ENCODE measurements around the gene AQP12B. TPM values are rescaled to one million over a fixed set of nuclear protein-coding genes. Genes with fewer than 3 reads are reported as not detected.

The AQP12B gene
- total RNA-seq, 1 donor from 2014 or later: not detected

GRCh38 chr2:240648155-240648649, 34.5 kb downstream of the AQP12B start:
- intact Hi-C loops (cut with micrococcal nuclease): no loop called here
- no peak overlapping the region for H3K27ac Mint-ChIP-seq
- no peak for DNase-seq
- peaks cover 26% of the 10 kb centered on the region for H3K27me3 Mint-ChIP-seq
- H3K4me1 Mint-ChIP-seq: peaks cover 8% of the 10 kb centered on the region
- no peaks in the 10 kb centered on the region for H3K36me3 Mint-ChIP-seq (ENCODE audit: low read depth)
- H3K9me3 Mint-ChIP-seq: no peaks in the 10 kb centered on the region
- H3K4me3 Mint-ChIP-seq: no peak overlapping the region

DNA sequence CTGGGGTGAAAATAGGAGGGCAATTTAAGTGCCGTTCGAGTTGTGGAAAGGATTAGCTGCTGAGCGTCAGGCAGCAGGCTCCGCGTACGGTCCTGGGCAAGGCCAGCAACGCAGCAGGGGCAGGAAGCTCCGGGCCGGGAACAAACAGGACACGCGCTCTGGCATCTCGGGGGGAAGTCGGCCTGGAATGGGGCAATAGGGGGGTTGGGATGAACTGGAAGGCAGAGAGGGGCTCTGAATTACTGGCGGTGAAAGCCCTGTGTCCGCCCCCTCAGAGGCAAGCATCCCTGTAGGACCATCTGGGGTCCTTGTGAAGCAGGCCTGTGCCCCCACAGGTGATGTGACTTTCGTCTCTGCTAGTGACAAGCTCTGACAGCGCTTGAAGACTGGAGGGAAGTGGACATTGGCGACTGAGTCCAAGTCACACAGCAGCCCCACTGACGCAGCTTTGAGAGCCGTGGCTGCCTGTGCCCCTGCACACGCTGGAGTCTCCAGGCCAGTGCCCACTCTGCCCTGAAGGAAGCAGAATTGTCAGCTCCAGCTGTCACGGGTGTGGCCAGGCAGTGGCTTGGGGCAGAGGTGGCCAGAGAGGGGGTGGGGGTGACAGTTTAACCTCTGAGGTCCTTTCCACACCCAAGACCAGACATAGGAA, 35.1 kb downstream of the AQP12B start:
- no peak overlapping the region for H3K27ac Mint-ChIP-seq
- no peak overlapping the region for H3K4me3 Mint-ChIP-seq
- H3K9me3 Mint-ChIP-seq: no peaks in the 10 kb centered on the region
- intact Hi-C loops (cut with micrococcal nuclease): no loop called here
- no peak for DNase-seq
- H3K4me1 Mint-ChIP-seq: peaks cover 8% of the 10 kb centered on the region
- H3K27me3 Mint-ChIP-seq: peaks cover 24% of the 10 kb centered on the region
- no peaks in the 10 kb centered on the region for H3K36me3 Mint-ChIP-seq (ENCODE audit: low read depth)

GRCh38 chr2:240646900-240647502, 35.7 kb downstream of the AQP12B start:
- DNase-seq: no peak
- H3K9me3 Mint-ChIP-seq: no peaks in the 10 kb centered on the region
- peaks cover 8% of the 10 kb centered on the region for H3K4me1 Mint-ChIP-seq
- H3K27ac Mint-ChIP-seq: no peak overlapping the region
- H3K36me3 Mint-ChIP-seq (ENCODE audit: low read depth): no peaks in the 10 kb centered on the region
- H3K27me3 Mint-ChIP-seq: peaks cover 22% of the 10 kb centered on the region
- intact Hi-C loops (cut with micrococcal nuclease): no loop called here
- H3K4me3 Mint-ChIP-seq: no peak overlapping the region

GRCh38 chr2:240646176-240646899, 36.3 kb downstream of the AQP12B start:
- Mint-ChIP-seq H3K4me3 (peak overlapping the region; percentile 15), H3K27ac (no peak overlapping the region), H3K27me3 (peaks cover 19% of the 10 kb centered on the region), H3K9me3 (no peaks in the 10 kb centered on the region), H3K4me1 (peaks cover 8% of the 10 kb centered on the region), H3K36me3 (ENCODE audit: low read depth) (no peaks in the 10 kb centered on the region)
- intact Hi-C loops (cut with micrococcal nuclease): no loop called here
- peak; percentile 67 for DNase-seq

GRCh38 chr2:240645801-240646175, 36.9 kb downstream of the AQP12B start:
- intact Hi-C loops (cut with micrococcal nuclease): no loop called here
- no peaks in the 10 kb centered on the region for H3K36me3 Mint-ChIP-seq (ENCODE audit: low read depth)
- H3K4me3 Mint-ChIP-seq: peak overlapping the region; percentile 15
- no peak for DNase-seq
- no peaks in the 10 kb centered on the region for H3K9me3 Mint-ChIP-seq
- H3K4me1 Mint-ChIP-seq: peaks cover 8% of the 10 kb centered on the region
- H3K27ac Mint-ChIP-seq: no peak overlapping the region
- H3K27me3 Mint-ChIP-seq: peaks cover 17% of the 10 kb centered on the region

GRCh38 chr2:240645346-240645745, 37.3 kb downstream of the AQP12B start:
- H3K4me3 Mint-ChIP-seq: no peak overlapping the region
- H3K9me3 Mint-ChIP-seq: no peaks in the 10 kb centered on the region
- H3K4me1 Mint-ChIP-seq: peaks cover 8% of the 10 kb centered on the region
- DNase-seq: no peak
- peaks cover 15% of the 10 kb centered on the region for H3K27me3 Mint-ChIP-seq
- H3K36me3 Mint-ChIP-seq (ENCODE audit: low read depth): no peaks in the 10 kb centered on the region
- no peak overlapping the region for H3K27ac Mint-ChIP-seq
- intact Hi-C loops (cut with micrococcal nuclease): no loop called here

DNA sequence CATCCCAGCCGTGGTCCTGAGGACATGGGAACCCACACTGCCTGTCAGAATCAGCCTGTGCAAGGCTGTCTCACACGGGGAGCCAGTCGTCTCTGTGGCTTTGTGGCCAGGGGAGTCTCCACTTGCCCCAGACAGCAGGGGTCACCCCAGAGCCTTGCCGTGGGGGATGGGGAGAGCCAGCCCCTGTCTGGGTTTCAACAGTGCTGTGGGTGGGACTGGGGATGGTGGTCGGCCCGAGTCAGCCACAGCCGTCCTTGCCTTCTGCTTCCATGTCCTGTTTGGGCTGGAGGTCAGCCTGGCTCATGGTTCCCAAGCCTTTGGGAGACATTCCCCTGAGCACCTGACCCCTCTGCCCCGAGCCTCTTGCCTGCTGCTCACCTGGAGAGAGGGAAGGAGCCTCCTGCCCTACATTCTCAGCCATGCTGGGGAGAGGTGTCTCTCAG, 37.8 kb downstream of the AQP12B start:
- no peak for DNase-seq
- peaks cover 8% of the 10 kb centered on the region for H3K4me1 Mint-ChIP-seq
- H3K27me3 Mint-ChIP-seq: peaks cover 13% of the 10 kb centered on the region
- no peak overlapping the region for H3K4me3 Mint-ChIP-seq
- intact Hi-C loops (cut with micrococcal nuclease): no loop called here
- H3K9me3 Mint-ChIP-seq: no peaks in the 10 kb centered on the region
- H3K36me3 Mint-ChIP-seq (ENCODE audit: low read depth): no peaks in the 10 kb centered on the region
- H3K27ac Mint-ChIP-seq: no peak overlapping the region

DNA sequence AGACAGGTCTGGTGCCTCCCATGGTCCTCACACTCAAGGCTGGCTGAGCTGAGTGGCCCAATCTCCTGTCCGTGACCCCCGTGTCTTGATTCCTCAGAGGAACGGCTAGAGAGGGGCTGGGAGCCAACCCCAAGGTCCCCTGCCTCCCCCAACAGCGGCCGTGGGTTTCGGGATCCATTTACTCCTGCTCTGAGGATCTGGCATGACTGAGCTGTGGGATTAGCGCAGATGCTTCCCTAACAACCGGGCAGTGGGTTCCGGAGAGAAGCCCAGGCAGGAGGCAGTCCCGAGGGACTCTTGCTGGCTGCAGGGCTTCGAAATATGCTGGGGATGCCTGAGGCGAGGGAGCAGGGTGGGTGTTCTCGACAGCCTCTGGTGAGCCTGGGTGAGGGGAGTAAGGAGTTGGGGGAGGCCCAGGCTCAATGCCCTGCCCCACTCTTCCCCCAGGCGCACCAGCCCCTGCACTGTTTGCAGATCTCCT, 38.5 kb downstream of the AQP12B start:
- H3K36me3 Mint-ChIP-seq (ENCODE audit: low read depth): no peaks in the 10 kb centered on the region
- H3K4me1 Mint-ChIP-seq: peaks cover 8% of the 10 kb centered on the region
- H3K9me3 Mint-ChIP-seq: no peaks in the 10 kb centered on the region
- no peak for DNase-seq
- peaks cover 9% of the 10 kb centered on the region for H3K27me3 Mint-ChIP-seq
- no peak overlapping the region for H3K27ac Mint-ChIP-seq
- intact Hi-C loops (cut with micrococcal nuclease): no loop called here
- H3K4me3 Mint-ChIP-seq: no peak overlapping the region

GRCh38 chr2:240643811-240644150, 38.9 kb downstream of the AQP12B start:
- no peak for DNase-seq
- Mint-ChIP-seq H3K9me3 (no peaks in the 10 kb centered on the region), H3K36me3 (ENCODE audit: low read depth) (peaks cover 2% of the 10 kb centered on the region), H3K4me3 (no peak overlapping the region), H3K27ac (no peak overlapping the region), H3K27me3 (peaks cover 5% of the 10 kb centered on the region), H3K4me1 (peaks cover 8% of the 10 kb centered on the region)
- intact Hi-C loops (cut with micrococcal nuclease): no loop called here

- peaks cover 2% of the 10 kb centered on the region for H3K27me3 Mint-ChIP-seq
- H3K4me3 Mint-ChIP-seq: no peak overlapping the region
- peaks cover 5% of the 10 kb centered on the region for H3K4me1 Mint-ChIP-seq
- no peak for DNase-seq
- intact Hi-C loops (cut with micrococcal nuclease): no loop called here
- no peaks in the 10 kb centered on the region for H3K9me3 Mint-ChIP-seq
- no peak overlapping the region for H3K27ac Mint-ChIP-seq
- peaks cover 2% of the 10 kb centered on the region for H3K36me3 Mint-ChIP-seq (ENCODE audit: low read depth)
These were observed 39.4 kb downstream of the AQP12B start for GRCh38 chr2:240643093-240643810.

- Mint-ChIP-seq H3K9me3 (no peaks in the 10 kb centered on the region), H3K4me1 (peaks cover 5% of the 10 kb centered on the region), H3K4me3 (no peak overlapping the region), H3K27ac (no peak overlapping the region), H3K36me3 (ENCODE audit: low read depth) (peaks cover 2% of the 10 kb centered on the region), H3K27me3 (peaks cover 2% of the 10 kb centered on the region)
- no peak for DNase-seq
- intact Hi-C loops (cut with micrococcal nuclease): no loop called here
These were observed 39.9 kb downstream of the AQP12B start for GRCh38 chr2:240642806-240643092.

DNA sequence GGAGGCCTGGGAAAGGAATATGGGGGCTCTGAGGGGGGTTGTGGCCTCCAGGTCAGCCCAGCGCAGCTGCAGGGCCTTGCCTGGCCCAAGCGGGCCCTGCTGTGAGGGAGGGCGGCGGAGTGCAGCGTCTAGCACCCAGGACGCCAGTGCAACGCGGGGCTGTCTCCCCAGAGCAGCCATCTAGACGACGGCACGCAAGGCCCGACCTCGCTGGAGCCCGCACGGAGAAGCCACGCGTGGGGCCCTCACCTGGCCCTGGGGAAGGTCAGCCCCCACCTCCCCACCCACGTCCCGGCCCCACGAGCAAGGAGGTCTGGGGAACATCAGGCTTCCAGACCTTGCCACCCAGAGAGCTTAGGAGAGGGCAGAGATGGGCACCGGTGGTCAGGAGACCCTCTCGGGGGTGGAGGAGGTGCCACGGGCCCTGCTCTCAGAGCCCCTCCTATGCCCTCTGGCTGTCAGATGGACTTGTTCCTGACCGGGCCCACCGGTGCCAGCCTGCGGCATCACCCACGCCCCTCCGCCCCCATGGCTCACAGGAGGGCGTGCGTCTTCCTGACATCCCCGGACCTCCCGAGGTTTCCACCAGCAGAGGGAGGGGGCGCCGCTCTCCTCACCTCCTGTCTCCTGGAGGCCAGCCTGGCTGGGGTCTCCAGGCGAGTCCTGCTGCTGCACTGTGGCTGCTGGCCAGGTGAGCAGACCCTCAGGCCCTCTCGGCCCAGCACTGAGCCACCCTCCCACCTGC, 40.5 kb downstream of the AQP12B start:
- intact Hi-C loops (cut with micrococcal nuclease): no loop called here
- DNase-seq: no peak
- no peak overlapping the region for H3K27ac Mint-ChIP-seq

GRCh38 chr2:240640939-240641338, 41.7 kb downstream of the AQP12B start:
- intact Hi-C loops (cut with micrococcal nuclease): no loop called here
- Mint-ChIP-seq H3K27me3 (peaks cover 2% of the 10 kb centered on the region), H3K9me3 (no peaks in the 10 kb centered on the region), H3K36me3 (ENCODE audit: low read depth) (peaks cover 2% of the 10 kb centered on the region), H3K4me3 (no peak overlapping the region), H3K4me1 (peaks cover 1% of the 10 kb centered on the region), H3K27ac (no peak overlapping the region)
- DNase-seq: no peak

More for the DNA sequence above, 40.5 kb downstream of the AQP12B start:
- H3K4me1 Mint-ChIP-seq: peaks cover 4% of the 10 kb centered on the region
- H3K4me3 Mint-ChIP-seq: no peak overlapping the region
- peaks cover 2% of the 10 kb centered on the region for H3K36me3 Mint-ChIP-seq (ENCODE audit: low read depth)
- no peaks in the 10 kb centered on the region for H3K9me3 Mint-ChIP-seq
- peaks cover 2% of the 10 kb centered on the region for H3K27me3 Mint-ChIP-seq
